ENCODE data around the gene SLC15A2.

SLC15A2 gene

DNA sequence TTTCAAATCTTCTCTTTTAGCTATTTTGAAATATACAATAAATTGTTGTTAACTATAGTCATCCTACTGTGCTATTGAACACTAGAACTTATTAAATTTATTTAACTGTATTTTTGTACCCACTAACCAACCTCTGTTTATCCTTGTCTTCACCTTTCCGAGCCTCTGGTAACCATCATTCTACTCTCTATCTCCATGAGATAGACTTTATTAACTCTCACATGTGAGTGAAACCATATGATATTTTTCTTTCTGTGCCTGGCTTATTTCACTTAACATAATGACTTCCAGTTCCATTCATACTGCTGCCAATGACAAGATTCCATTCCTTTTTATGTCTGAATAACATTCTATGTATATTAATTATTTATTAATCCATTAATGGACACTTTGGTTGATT is 15.8 kb upstream of the SLC15A2 start:
- Histone ChIP-seq H3K9me3 (ENCODE audit: low read length) (no peaks in the 10 kb centered on the region), H3K4me1 (ENCODE audit: insufficient read depth, low read length, severe bottlenecking) (no peaks in the 10 kb centered on the region), H3K4me2 (ENCODE audit: low read length) (no peak overlapping the region), H4K20me1 (ENCODE audit: insufficient read depth, low read length) (no peaks in the 10 kb centered on the region), H3K4me3 (ENCODE audit: low read depth, low read length, poor library complexity, severe bottlenecking) (no peak overlapping the region), H2AFZ (ENCODE audit: low read length) (no peak overlapping the region), H3K27me3 (ENCODE audit: insufficient read depth, low read length) (no peaks in the 10 kb centered on the region), H3K9me2 (ENCODE audit: low read depth, low read length) (no peaks in the 10 kb centered on the region), H3F3A (ENCODE audit: insufficient read depth, low read length) (0 out of 2 replicates have a peak, but pooled peaks cover 11% of the 10 kb centered on the region), H3K9ac (ENCODE audit: low read length) (no peak overlapping the region), H3K36me3 (ENCODE audit: insufficient read depth, low read length) (peaks cover 14% of the 10 kb centered on the region), H3K27ac (ENCODE audit: low read depth, low read length, poor library complexity, severe bottlenecking) (no peak overlapping the region), H3K79me2 (ENCODE audit: insufficient read depth, low read length) (no peaks in the 10 kb centered on the region)
- TF ChIP-seq, protein P1, sequence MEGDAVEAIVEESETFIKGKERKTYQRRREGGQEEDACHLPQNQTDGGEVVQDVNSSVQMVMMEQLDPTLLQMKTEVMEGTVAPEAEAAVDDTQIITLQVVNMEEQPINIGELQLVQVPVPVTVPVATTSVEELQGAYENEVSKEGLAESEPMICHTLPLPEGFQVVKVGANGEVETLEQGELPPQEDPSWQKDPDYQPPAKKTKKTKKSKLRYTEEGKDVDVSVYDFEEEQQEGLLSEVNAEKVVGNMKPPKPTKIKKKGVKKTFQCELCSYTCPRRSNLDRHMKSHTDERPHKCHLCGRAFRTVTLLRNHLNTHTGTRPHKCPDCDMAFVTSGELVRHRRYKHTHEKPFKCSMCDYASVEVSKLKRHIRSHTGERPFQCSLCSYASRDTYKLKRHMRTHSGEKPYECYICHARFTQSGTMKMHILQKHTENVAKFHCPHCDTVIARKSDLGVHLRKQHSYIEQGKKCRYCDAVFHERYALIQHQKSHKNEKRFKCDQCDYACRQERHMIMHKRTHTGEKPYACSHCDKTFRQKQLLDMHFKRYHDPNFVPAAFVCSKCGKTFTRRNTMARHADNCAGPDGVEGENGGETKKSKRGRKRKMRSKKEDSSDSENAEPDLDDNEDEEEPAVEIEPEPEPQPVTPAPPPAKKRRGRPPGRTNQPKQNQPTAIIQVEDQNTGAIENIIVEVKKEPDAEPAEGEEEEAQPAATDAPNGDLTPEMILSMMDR (IDR thresholded peaks at IDR 0.05; ENCODE audit: low read length): no peak
- no peak for TF ChIP-seq EZH2 (IDR thresholded peaks at IDR 0.05; ENCODE audit: borderline replicate concordance, low read length)

DNA sequence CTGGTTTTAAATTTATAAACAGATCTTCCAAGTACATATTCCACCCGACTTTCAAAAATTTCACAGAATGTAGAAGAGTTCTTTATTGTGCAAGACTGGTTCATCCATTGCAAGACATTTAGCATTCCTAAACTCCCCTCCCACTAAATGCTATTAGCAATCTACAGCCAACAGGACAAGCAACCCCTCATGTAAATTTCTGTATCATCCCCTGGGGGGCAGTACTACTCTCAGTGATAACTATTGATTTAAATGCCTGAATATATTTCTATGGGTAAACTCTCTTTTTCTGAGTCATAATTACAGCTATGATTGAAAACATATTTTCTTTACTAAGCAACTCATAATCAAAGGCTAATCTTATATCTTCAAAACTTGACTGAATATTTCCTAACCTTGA is 10.7 kb upstream of the SLC15A2 start:
- TF ChIP-seq, protein P1 (IDR thresholded peaks at IDR 0.05; ENCODE audit: low read length): peak; percentile 66
- no peak for TF ChIP-seq EZH2 (IDR thresholded peaks at IDR 0.05; ENCODE audit: borderline replicate concordance, low read length)
- Histone ChIP-seq H3K27ac (ENCODE audit: low read depth, low read length, poor library complexity, severe bottlenecking) (no peak overlapping the region), H3K4me3 (ENCODE audit: low read depth, low read length, poor library complexity, severe bottlenecking) (no peak overlapping the region), H3F3A (ENCODE audit: insufficient read depth, low read length) (no peaks in the 10 kb centered on the region), H3K9me2 (ENCODE audit: low read depth, low read length) (no peaks in the 10 kb centered on the region), H3K4me1 (ENCODE audit: insufficient read depth, low read length, severe bottlenecking) (no peaks in the 10 kb centered on the region), H2AFZ (ENCODE audit: low read length) (no peak overlapping the region), H4K20me1 (ENCODE audit: insufficient read depth, low read length) (no peaks in the 10 kb centered on the region), H3K4me2 (ENCODE audit: low read length) (no peak overlapping the region), H3K9ac (ENCODE audit: low read length) (no peak overlapping the region), H3K27me3 (ENCODE audit: insufficient read depth, low read length) (no peaks in the 10 kb centered on the region), H3K79me2 (ENCODE audit: insufficient read depth, low read length) (no peaks in the 10 kb centered on the region), H3K9me3 (ENCODE audit: low read length) (no peaks in the 10 kb centered on the region), H3K36me3 (ENCODE audit: insufficient read depth, low read length) (peaks cover 17% of the 10 kb centered on the region; the same call in 1 of the 2 replicates)

DNA sequence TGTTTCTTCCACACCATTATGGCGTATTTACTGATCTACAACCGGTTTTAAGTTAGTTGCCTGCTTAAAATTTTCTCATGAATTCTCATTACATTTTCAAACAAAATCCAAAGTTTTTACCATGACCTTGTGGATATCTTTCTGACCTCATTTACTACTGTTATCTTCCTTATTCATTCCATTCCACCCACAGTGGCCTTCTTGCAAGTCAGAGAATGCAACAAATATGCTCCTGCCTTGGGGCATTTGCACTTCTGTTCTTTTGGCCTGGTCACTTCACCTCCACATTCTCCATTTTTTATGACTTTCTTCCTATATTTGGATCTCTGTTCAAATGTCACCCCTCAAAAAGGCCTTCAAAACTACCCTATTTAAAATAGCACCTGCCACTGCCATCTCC is 8.8 kb upstream of the SLC15A2 start:
- peaks cover 17% of the 10 kb centered on the region; the same call in 1 of the 2 replicates for H3K36me3 ChIP-seq (ENCODE audit: insufficient read depth, low read length)
- H3K9me3 ChIP-seq (ENCODE audit: low read length): no peaks in the 10 kb centered on the region
- H3K27me3 ChIP-seq (ENCODE audit: insufficient read depth, low read length): no peaks in the 10 kb centered on the region
- no peaks in the 10 kb centered on the region for H3K9me2 ChIP-seq (ENCODE audit: low read depth, low read length)
- H3K79me2 ChIP-seq (ENCODE audit: insufficient read depth, low read length): no peaks in the 10 kb centered on the region
- H2AFZ ChIP-seq (ENCODE audit: low read length): no peak overlapping the region
- no peak overlapping the region for H3K27ac ChIP-seq (ENCODE audit: low read depth, low read length, poor library complexity, severe bottlenecking)
- no peaks in the 10 kb centered on the region for H4K20me1 ChIP-seq (ENCODE audit: insufficient read depth, low read length)
- H3K4me1 ChIP-seq (ENCODE audit: insufficient read depth, low read length, severe bottlenecking): no peaks in the 10 kb centered on the region
- H3K4me2 ChIP-seq (ENCODE audit: low read length): no peak overlapping the region
- TF ChIP-seq, protein P1 (IDR thresholded peaks at IDR 0.05; ENCODE audit: low read length): no peak
- TF ChIP-seq EZH2 (IDR thresholded peaks at IDR 0.05; ENCODE audit: borderline replicate concordance, low read length): no peak
- no peak overlapping the region for H3K9ac ChIP-seq (ENCODE audit: low read length)
- no peaks in the 10 kb centered on the region for H3F3A ChIP-seq (ENCODE audit: insufficient read depth, low read length)
- H3K4me3 ChIP-seq (ENCODE audit: low read depth, low read length, poor library complexity, severe bottlenecking): no peak overlapping the region

Measured in OCI-LY1 (cell line).